Esophagus (tissue), 2 donors: ENCODE results near the gene TBX21. TPM values are rescaled to one million over a fixed set of nuclear protein-coding genes. Genes with fewer than 3 reads are reported as not detected.

Experiments used
- H3K27ac ChIP-seq, 2 donors: one replicate each; pipeline ENCODE4 v1.5.1; 2013; ENCODE audit warnings: low read depth in 2 of 2, mild to moderate bottlenecking in 2 of 2, inconsistent platforms in 1 of 2, low read length in 1 of 2, moderate library complexity in 1 of 2
- H3K27me3 ChIP-seq, 2 donors: one replicate each; pipeline ENCODE4 v1.6.1; 2013; ENCODE audit warnings: low read length in 2 of 2, control low read depth in 1 of 2, mild to moderate bottlenecking in 1 of 2; ENCODE audit not compliant: insufficient read depth in 2 of 2, control insufficient read depth in 1 of 2
- H3K36me3 ChIP-seq, 2 donors: one replicate each; pipeline ENCODE4 v1.6.1; 2013; ENCODE audit warnings: low read length in 1 of 2; ENCODE audit not compliant: control insufficient read depth in 2 of 2, insufficient read depth in 2 of 2
- H3K4me1 ChIP-seq, 2 donors: one replicate each; pipeline ENCODE4 v1.6.1; 2013; ENCODE audit warnings: low read length in 1 of 2; ENCODE audit not compliant: control insufficient read depth in 2 of 2, insufficient read depth in 2 of 2
- H3K4me3 ChIP-seq, 2 donors: one replicate each; pipeline ENCODE4 v1.5.1; 2013; ENCODE audit warnings: low read length in 2 of 2, mild to moderate bottlenecking in 2 of 2, low read depth in 1 of 2, moderate library complexity in 1 of 2
- H3K9me3 ChIP-seq, 2 donors: one replicate each; pipeline ENCODE4 v1.6.1; 2013; ENCODE audit warnings: mild to moderate bottlenecking in 2 of 2, low read depth in 1 of 2, low read length in 1 of 2, moderate library complexity in 1 of 2; ENCODE audit not compliant: control insufficient read depth in 2 of 2, insufficient read depth in 1 of 2
- WGBS, 2 donors: extraction: QIAGEN DNeasy Blood & Tissue Kit; methylation state at CpG; one replicate each; pipeline ENCODE4 v1.1.7; 2013; 5-methylcytosine and 5-hydroxymethylcytosine counted together
- polyA plus RNA-seq, 2 donors: library from polyadenylated mRNA; stranded (reverse); fragments of 200-250 nt; gene quantifications; one replicate each; pipeline ENCODE4 v1.2.3, GENCODE V29; 2013
- donor health status: healthy with polysubstance abuse.
- donor health status: Bipolar disorder and iron deficiency.

The TBX21 gene
- polyA plus RNA-seq, 2 donors = 0.18 to 0.24 TPM

DNA sequence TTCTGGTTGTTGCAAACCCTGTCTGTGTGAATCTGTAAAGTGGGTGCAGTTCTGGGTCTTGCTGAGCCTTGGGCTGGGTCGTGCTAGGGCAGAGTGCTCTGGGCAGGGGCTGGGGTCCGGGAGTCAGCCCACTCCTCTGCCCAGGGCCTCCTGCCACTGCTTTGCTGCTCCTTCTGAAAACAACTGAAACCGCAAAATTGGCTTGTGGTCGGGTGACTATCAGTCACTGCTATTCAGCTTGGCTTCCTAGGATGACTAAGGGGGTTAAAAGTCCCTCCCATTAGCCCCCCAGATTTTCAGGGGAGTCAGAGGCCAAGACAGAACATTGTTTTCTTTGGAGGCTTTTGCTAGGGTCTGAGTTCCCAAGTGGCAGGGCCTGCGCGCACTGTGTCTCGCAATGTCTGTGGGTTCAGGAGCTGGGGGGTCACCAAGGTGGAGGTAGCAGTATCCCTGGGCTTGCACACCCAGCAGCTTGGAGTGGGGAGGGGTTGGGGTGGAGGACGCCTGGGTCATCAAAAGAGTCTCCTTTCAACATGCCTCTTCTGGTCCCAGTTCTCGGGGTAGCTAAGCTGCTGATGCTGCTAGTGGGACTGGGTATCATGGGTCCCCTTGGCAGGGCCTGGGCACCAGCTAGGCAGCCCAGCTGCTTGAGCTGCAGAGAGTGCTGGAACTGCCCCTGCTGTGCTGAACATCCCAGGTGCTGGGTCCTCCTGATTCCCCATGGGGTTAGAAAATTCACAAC, 13.5 kb upstream of the TBX21 start:
- H3K36me3 ChIP-seq = no peaks in the 10 kb centered on the region
- H3K9me3 ChIP-seq = no peaks in the 10 kb centered on the region
- H3K4me1 ChIP-seq = peaks cover 0 to 4% of the 10 kb centered on the region in 2 donors
- no peak overlapping the region for H3K4me3 ChIP-seq
- no peak overlapping the region for H3K27ac ChIP-seq
- H3K27me3 ChIP-seq = peaks cover 0 to 3% of the 10 kb centered on the region in 2 donors
- 62 to 69% methylated on average over 9 of the region's 9 CpGs for WGBS, 2 donors

DNA sequence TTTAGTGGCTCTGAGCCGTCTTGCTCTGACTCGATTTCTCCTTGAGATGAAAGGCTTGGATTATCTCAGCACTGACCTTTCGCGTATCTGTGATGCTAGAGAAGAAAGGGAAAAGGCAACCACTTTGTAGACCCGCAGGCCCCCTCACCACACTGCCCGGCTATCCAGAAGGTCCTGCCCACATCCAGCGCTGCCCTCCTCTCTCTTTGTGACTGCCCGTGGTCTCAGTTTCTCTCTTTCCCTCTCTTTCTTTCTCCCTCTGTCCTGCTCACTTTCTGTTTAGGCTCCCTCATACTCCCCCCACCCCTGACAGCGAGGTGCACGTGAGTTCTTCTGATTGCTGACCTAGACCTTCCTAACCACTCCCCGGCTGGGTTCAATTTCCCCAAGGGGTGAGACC, 12.8 kb upstream of the TBX21 start:
- WGBS, 2 donors = 58 to 59% methylated on average over 11 of the region's 11 CpGs
- no peaks in the 10 kb centered on the region for H3K9me3 ChIP-seq
- no peaks in the 10 kb centered on the region for H3K36me3 ChIP-seq
- H3K27ac ChIP-seq = no peak overlapping the region
- peaks cover 0 to 4% of the 10 kb centered on the region in 2 donors for H3K4me1 ChIP-seq
- H3K4me3 ChIP-seq = no peak overlapping the region
- H3K27me3 ChIP-seq = peaks cover 0 to 3% of the 10 kb centered on the region in 2 donors

DNA sequence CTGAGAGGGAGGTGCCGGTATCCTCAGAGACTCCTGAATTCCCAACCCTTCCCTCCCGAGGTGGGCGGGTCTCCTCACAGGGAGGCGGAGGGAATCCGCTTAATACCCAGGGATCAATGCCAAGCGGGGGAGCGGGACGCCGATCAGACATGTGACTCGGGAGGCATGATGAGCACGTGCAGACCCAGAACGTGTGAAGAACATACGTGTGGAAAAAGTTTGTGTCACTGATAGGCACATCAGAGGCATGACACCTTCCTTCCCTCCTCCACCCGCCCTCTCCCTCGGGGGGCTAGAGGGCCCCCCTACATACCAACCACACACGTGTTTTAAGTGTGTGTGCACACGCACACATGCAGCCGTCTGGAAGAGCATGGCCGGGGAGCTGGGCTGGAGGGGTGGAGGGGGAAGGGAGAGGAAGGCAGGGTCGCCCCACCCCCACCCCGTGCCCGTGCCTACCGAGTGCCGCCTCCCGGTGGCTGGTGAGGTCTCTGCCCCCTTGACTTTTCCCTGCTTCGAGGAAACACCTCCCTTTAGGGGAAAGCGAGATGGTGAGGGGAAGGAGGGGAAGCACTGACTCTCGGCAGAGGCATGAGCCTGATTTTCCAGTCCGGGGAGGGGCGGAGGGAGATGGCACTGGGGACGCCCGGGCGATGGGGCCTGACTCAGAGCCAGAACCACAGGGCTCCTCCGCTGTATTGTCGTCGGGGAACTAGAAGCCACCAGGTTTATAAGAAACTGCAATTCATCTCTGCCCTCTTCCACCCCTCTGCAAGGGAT, 12.1 kb upstream of the TBX21 start:
- Histone ChIP-seq H3K4me3 (no peak overlapping the region), H3K27me3 (peaks cover 0 to 3% of the 10 kb centered on the region in 2 donors), H3K27ac (no peak overlapping the region), H3K9me3 (no peaks in the 10 kb centered on the region), H3K4me1 (peaks cover 0 to 4% of the 10 kb centered on the region in 2 donors), H3K36me3 (no peaks in the 10 kb centered on the region)
- 6 to 10% methylated on average over 36 of the region's 36 CpGs for WGBS, 2 donors

DNA sequence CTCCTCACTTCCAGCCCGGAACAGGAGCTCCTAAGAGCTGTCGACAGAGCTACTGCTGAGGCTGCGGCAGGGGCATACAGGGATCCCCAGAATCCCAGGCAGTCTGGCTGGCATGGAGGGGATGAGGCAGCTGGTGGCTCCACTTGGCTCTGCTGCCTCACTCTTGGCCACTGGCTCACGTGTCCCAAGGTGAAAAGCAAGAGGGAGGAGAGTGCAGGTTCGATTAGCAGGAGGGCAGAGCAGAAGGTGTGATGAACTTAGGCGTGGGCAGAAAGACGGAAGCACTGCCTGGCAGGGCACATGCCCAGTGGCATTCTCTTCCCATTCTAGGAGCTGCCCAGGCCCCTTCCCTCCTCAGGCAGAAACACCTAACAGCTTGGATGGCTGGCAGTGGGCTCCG, 11.3 kb upstream of the TBX21 start:
- Histone ChIP-seq H3K27me3 (peaks cover 0 to 3% of the 10 kb centered on the region in 2 donors), H3K36me3 (no peaks in the 10 kb centered on the region), H3K9me3 (no peaks in the 10 kb centered on the region), H3K27ac (no peak overlapping the region), H3K4me1 (peaks cover 0 to 4% of the 10 kb centered on the region in 2 donors), H3K4me3 (no peak overlapping the region)
- WGBS, 2 donors = 36 to 48% methylated on average over 8 of the region's 8 CpGs

DNA sequence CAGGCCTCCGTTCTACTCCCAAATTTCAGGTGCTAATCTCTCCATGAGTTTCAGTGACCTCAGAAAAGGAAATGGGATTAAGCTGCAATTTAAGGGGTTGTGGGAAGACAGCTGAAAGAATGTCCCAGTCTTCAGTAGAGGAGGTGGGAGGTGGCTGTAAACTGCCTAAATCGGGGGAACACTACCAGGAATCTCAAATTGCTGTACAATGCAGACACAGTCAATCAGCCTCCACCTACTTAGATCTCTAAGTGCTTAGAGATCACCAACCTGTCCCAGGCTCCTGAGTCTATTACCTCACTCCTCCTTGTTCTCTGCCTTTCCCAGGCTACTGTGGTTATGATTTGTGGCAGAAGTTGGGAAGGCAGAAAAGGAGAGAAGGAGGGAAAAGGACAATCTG, 8.3 kb upstream of the TBX21 start:
- Histone ChIP-seq H3K4me3 (no peak overlapping the region), H3K27me3 (peaks cover 0 to 3% of the 10 kb centered on the region in 2 donors), H3K9me3 (no peaks in the 10 kb centered on the region), H3K4me1 (peaks cover 0 to 4% of the 10 kb centered on the region in 2 donors), H3K36me3 (no peaks in the 10 kb centered on the region), H3K27ac (no peak overlapping the region)
- WGBS, 2 donors = 73 to 75% methylated on average over 2 of the region's 2 CpGs

DNA sequence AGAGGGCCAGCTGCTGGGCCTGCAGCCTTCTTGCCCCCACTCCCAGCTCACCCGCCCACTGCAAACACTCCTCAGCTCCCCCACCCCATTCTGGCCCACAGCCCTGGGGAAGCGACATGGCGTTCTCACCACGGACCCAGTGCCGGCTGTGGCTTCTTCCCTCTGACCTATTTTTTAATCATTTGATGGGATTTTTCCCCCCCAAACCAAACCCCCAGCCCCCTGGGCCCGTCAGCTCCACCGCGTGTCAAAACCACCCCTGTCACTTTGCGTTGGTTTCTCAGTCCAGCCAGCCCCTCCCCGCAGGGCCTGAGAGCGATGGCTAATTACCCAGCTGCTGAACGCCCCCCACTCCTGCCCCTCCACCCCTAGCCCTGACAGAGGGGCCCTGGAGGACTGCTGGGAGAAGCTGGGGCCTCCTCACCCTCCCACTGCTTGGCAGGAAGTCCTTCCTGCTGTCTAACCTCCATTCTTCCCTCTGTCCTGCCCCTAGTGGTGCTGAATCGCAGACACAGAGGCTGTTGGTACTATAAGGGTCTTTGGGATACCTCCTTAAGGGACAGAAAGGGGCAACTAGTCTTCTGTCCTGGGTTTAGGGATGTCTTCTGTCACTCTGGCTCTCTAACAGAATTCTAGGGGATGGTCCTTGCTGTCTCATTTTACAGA, 7.5 kb upstream of the TBX21 start:
- H3K27me3 ChIP-seq = peaks cover 0 to 3% of the 10 kb centered on the region in 2 donors
- 60 to 64% methylated on average over 13 of the region's 13 CpGs for WGBS, 2 donors
- H3K9me3 ChIP-seq = no peaks in the 10 kb centered on the region
- no peak overlapping the region for H3K4me3 ChIP-seq
- H3K4me1 ChIP-seq = peaks cover 0 to 4% of the 10 kb centered on the region in 2 donors
- H3K36me3 ChIP-seq = no peaks in the 10 kb centered on the region
- no peak overlapping the region for H3K27ac ChIP-seq

DNA sequence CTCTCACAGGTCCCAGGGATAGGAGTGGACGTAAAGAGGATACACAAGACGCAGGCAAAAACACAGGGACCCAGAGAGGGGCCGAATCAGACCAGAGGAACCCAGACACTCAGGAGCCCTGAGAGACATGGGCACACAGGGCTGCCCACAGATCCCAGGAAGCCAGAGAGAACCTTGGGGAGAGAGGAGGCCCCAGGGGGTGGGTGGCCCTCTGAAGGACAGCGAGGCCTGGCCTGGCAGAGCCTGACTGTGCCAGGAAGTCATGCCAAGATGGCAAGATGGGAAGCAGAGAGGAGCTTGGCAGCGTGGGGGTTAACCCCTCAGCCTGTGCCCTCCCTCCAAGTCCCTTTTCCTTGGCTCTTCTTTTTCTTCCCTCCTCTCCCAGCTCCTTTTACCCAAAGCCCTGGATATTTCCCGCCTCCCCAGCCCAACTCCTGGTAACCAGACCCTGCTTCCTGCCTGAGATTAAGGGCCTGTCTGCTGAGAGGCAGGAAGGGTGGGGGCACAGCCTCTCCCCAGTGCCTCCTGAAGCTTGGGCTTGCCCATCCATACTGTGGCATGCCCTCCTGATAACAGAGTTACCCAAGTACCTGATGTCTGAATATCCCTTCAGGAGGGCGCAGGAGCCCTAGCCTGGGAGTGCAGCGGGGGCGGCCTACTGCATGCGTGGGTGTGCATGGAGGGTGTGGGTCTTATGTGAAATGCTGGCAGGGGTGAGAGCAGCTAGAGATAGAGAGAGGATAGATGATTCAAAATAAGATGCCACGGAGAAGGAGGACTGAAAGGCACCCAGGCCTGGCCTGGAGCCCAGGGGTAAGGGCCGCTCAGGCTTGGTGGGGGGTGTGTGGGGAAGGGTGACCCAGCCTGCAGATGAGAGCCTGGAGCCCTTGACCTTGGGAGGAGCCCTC, 6.0 kb upstream of the TBX21 start:
- no peaks in the 10 kb centered on the region for H3K9me3 ChIP-seq
- 84 to 87% methylated on average over 11 to 12 of the region's 12 CpGs for WGBS, 2 donors
- H3K36me3 ChIP-seq = no peaks in the 10 kb centered on the region
- H3K4me1 ChIP-seq = no peaks in the 10 kb centered on the region
- no peak overlapping the region for H3K27ac ChIP-seq
- no peak overlapping the region for H3K4me3 ChIP-seq
- H3K27me3 ChIP-seq = no peaks in the 10 kb centered on the region

DNA sequence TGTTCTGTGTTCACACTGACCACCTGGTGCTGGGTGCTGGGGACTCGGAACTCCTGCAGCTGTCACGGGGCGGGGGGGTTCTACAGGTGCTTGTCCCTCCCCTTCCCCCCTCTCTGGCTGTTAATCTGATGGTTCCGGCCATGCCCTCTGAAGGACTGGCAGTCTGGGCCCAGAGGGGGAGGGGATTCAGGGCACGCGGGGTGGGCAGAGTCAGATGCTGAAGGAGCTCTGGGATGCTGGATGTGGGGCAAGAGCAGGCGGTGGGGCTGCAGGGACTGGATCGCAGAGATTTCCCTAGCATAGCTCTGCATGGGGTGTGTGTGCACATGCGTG, 5.4 kb upstream of the TBX21 start:
- no peaks in the 10 kb centered on the region for H3K36me3 ChIP-seq
- H3K4me3 ChIP-seq = no peak overlapping the region
- WGBS, 2 donors = 82 to 87% methylated on average over 8 to 9 of the region's 9 CpGs
- H3K27me3 ChIP-seq = no peaks in the 10 kb centered on the region
- H3K27ac ChIP-seq = no peak overlapping the region
- no peaks in the 10 kb centered on the region for H3K4me1 ChIP-seq
- no peaks in the 10 kb centered on the region for H3K9me3 ChIP-seq
